BJ (cell line): ENCODE results near the gene FGF5. TPM values are rescaled to one million over a fixed set of nuclear protein-coding genes. Genes with fewer than 3 reads are reported as not detected.
"Not testable (repeated sequence)": the region's sequence is repeated elsewhere in the genome, so short reads cannot be mapped to it uniquely, and the experiment has no call there.

Source experiments
- CTCF ChIA-PET: fragments of 350-600 bp; formaldehyde crosslinking; extraction: SDS; loops from one replicate; lab custom pipeline; 2021; ENCODE audit warnings: antibody characterized with exemption, inconsistent platforms; lab: Yijun Ruan, JAX
- POLR2A ChIA-PET: fragments of 300-600 bp; sonication (Branson Sonifier 250); formaldehyde crosslinking; extraction: SDS; loops from one replicate; lab custom pipeline; 2021; ENCODE audit warnings: antibody characterized with exemption; lab: Charles Lee
- DNase-seq: peaks from one replicate; pipeline ENCODE4 v3.0.0-alpha.2; 2011; ENCODE audit warnings: low read depth
- H3K27me3 ChIP-seq: 2 replicates; pipeline ENCODE4 v1.6.0; 2011; ENCODE audit warnings: low read length; ENCODE audit not compliant: control insufficient read depth, insufficient read depth
- H3K36me3 ChIP-seq: 2 replicates; pipeline ENCODE4 v1.5.1; 2011; ENCODE audit warnings: low read length; ENCODE audit not compliant: control insufficient read depth, insufficient read depth
- H3K4me3 ChIP-seq: 2 replicates; pipeline ENCODE4 v1.5.1; 2011; ENCODE audit warnings: low read depth, mild to moderate bottlenecking, control low read depth, low read length
- polyA plus RNA-seq: library from polyadenylated mRNA; depleted of rRNA; stranded (reverse); fragments of >200 nt; gene quantifications from 2 replicates; pipeline ENCODE4 v1.2.3, GENCODE V29; 2011
- TF ChIP-seq, protein P1 (sequence below): IDR thresholded peaks from 2 replicates; pipeline ENCODE4 v1.5.1; 2011; ENCODE audit warnings: low read depth, mild to moderate bottlenecking, control low read depth, inconsistent platforms, low read length, moderate library complexity; ENCODE audit not compliant: insufficient read depth

Gene FGF5
- polyA plus RNA-seq, 1 experiment, result 43.7 TPM

DNA sequence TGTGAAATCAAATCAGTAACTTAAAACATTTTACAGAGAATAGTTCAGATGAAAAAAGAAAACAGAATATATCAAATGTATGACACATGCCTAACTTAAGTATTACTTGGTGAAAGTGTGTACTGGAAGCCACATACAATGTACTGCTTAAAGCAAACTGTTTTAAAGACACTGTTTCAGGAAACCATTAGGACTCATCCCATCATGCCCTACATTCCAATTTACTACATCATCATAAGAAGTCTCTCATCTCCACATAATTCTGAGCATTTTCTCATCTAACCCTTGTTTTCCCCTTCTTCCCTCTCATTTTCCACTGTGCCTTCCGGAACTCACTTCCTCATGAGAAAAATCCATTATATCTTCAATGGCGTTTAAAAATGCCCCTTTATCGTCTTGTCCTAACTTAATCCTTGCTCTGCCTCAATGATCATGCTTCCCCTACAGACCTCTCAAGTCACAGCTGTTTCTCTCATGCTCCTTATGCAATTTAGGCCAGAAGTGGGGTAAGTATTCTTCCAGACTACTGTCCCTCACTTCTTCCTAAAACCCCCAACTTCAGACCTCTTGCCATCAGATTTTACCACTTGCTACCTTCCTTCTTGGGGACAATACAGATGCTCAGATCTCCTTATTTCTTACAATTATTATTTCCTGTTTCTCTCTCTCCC, 26.8 kb upstream of the FGF5 start:
- Histone ChIP-seq H3K36me3 (no peaks in the 10 kb centered on the region), H3K27me3 (no peaks in the 10 kb centered on the region), H3K4me3 (no peak overlapping the region)
- CTCF ChIA-PET, result interaction anchor here (1.4 kb wide), 1 partner anchor 26 kb away, joined by 4 read pairs; the partner anchor contains the start of gene FGF5
- POLR2A ChIA-PET, result no interaction called here
- TF ChIP-seq, protein P1, sequence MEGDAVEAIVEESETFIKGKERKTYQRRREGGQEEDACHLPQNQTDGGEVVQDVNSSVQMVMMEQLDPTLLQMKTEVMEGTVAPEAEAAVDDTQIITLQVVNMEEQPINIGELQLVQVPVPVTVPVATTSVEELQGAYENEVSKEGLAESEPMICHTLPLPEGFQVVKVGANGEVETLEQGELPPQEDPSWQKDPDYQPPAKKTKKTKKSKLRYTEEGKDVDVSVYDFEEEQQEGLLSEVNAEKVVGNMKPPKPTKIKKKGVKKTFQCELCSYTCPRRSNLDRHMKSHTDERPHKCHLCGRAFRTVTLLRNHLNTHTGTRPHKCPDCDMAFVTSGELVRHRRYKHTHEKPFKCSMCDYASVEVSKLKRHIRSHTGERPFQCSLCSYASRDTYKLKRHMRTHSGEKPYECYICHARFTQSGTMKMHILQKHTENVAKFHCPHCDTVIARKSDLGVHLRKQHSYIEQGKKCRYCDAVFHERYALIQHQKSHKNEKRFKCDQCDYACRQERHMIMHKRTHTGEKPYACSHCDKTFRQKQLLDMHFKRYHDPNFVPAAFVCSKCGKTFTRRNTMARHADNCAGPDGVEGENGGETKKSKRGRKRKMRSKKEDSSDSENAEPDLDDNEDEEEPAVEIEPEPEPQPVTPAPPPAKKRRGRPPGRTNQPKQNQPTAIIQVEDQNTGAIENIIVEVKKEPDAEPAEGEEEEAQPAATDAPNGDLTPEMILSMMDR, result no peak
- no peak for DNase-seq

DNA sequence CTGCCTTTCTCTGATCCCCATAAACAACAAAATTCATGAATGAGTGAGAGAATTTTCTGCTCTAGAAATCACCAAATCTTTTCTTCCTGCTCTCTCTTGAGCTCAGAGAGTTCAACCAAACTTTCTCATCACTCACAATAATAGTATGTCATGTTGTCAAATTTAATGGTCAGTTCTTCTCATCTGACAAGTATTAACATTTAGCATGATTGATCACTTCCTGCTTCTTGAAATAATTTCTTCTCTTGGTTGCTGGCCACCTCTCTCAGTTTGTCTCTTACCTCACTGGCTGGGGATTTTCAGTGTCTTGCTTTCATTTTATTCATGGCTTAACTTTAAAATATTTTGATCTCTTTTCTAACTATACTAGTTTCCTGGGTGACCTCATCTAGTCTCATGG, 25.5 kb upstream of the FGF5 start:
- DNase-seq, result no peak
- no peaks in the 10 kb centered on the region for H3K27me3 ChIP-seq
- H3K36me3 ChIP-seq, result no peaks in the 10 kb centered on the region
- ChIA-PET POLR2A (no interaction called here), CTCF (interaction anchor here (1.4 kb wide), 1 partner anchor 25 kb away, joined by 4 read pairs; the partner anchor contains the start of gene FGF5)
- TF ChIP-seq, protein P1, result no peak
- H3K4me3 ChIP-seq, result no peak overlapping the region

DNA sequence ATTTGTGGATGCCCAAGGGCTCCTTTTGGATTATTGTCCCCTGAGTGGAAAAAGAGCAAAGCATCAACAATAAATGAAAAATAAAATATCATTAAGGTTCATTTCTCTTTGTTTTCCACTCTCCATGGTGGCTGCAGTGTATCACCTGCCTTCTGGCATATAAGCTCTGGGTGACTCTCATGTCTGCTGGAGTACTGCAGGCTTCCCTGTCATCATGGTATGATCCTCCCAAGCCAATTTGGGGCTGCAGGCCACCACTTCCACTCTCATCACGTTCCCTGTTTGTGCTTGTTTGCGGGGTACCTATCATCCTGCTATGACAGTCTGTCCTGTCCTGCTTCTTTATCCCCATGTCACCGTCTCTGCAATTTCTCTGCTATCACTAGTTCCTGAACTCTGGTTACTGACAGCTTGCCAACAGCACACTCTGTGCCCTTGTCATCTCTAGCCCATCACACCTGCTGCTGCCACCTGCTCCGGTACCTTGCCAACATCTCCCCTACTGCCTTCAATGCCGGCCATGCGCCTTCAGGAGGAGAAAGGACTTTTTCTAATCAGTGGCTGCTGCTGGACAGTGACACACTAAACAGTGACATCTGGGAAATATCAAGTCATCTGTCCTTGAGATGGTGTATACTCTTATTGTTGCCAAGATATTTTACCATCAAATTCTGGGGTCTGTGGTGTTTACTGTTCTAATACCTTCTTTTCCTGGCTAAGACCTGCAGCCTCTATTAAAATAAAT, 23.0 kb upstream of the FGF5 start:
- ChIA-PET POLR2A (no interaction called here), CTCF (no interaction called here)
- Histone ChIP-seq H3K27me3 (no peaks in the 10 kb centered on the region), H3K4me3 (no peak overlapping the region), H3K36me3 (no peaks in the 10 kb centered on the region)
- TF ChIP-seq, protein P1, result no peak
- no peak for DNase-seq

DNA sequence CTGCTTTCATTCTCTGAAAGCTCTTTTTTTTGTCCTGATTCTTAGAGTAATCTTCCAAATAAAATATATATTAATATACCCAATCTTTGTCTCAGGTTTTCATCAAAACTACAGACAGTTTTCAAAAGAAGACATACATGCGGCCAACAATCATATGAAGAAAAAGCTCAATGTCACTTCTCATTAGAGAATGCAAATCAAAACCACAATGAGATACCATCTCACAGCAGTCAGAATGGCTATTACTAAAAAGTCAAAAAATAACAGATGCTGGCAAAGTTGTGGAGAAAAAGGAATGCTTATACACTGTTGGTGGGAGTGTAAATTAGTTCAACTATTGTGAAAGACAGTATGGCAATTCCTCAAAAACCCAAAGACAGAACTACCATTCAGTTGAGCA, 19.0 kb upstream of the FGF5 start:
- POLR2A ChIA-PET, CTCF ChIA-PET, H3K4me3 ChIP-seq, DNase-seq, H3K36me3 ChIP-seq, H3K27me3 ChIP-seq: not testable (repeated sequence)

DNA sequence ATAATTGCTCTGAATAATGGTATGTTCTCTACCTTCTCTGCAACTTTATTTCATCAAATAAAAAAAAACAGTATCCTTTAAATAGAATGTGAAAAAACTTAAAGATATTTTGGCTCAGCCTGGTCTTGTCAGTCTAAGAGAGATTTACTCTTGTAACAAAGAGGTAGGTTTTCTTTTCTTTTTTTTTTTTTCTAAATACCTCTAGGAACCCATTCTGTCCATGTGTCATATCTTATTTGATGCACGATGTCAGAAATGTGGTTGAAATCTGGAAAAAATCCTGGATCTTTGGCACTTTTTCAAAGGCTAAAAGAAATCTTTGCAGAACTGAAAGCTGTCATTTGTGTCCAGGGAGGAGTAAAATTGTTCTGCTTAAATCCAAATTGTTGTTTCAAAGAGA, 17.3 kb upstream of the FGF5 start:
- CTCF ChIA-PET, result interaction anchor here (0.5 kb wide), 1 partner anchor 187 kb away, joined by 4 read pairs; no protein-coding TSS in a partner anchor
- POLR2A ChIA-PET, result no interaction called here
- no peak for DNase-seq
- H3K27me3 ChIP-seq, result no peaks in the 10 kb centered on the region
- H3K4me3 ChIP-seq, result no peak overlapping the region
- no peaks in the 10 kb centered on the region for H3K36me3 ChIP-seq
- TF ChIP-seq, protein P1, result no peak
